NCI-H1105 treated with DMSO at 0.1 percent for 48 hours (cell line): ENCODE results near the gene ADSS1.

Source experiments
- DNase-seq: peaks from one replicate; lab custom pipeline; 2025; lab: John Stamatoyannopoulos, UW

Gene ADSS1

GRCh38 chr14:104795781-104796686 is 72.0 kb downstream of the ADSS1 start:
- DNase-seq: no peak

- no peak for DNase-seq
Observed at GRCh38 chr14:104796687-104797081, 72.7 kb downstream of the ADSS1 start.
